ENCODE data around the gene DDI2.

DNA sequence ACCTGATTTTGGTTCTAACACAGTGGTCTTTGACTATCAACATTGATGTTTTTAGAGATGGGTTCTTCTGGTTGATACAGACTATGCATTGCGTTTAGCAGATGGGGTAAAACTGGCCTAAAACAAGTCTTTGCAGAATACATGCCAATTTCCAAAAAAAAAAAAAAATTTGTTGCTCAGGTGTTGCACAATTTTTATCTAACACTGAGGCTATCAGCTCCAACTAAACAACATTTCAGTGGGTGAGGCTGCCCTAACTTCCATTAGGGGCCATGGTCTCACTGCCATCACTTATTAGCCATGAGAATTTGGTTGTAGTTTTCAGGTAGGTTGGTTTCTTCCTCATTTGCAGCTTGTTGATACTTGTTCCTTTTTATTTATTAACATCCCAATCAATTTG lies 46.4 kb upstream of the DDI2 start:
- TF ChIP-seq EZH2 (IDR thresholded peaks at IDR 0.05) (no peak), POLR2AphosphoS5 (IDR thresholded peaks at IDR 0.05; ENCODE audit: borderline replicate concordance, low read depth, low read length) (no peak), FOXP2 (optimal IDR thresholded peaks at IDR 0.05; ENCODE audit: control extremely low read depth, extremely low read length, insufficient read depth) (no peak)

Measured in SK-N-MC (cell line).